Endothelial cell of umbilical vein (primary cell): Measurements from ENCODE around the gene LAMB4. TPM values are rescaled to one million over a fixed set of nuclear protein-coding genes. Genes with fewer than 3 reads are reported as not detected.

Source experiments
- BruUV-seq: library from RNA; stranded (reverse); fragments of 400-500 nt; replicated peaks from 2 replicates; lab custom pipeline; 2021; lab: Mats Ljungman, UMichigan
- CTCF ChIA-PET: fragments of 300-600, 350-600 bp; sonication (Branson Sonifier 250); formaldehyde crosslinking; loops from one replicate; lab custom pipeline; 2021; ENCODE audit warnings: antibody characterized with exemption, inconsistent platforms; lab: Charles Lee
- POLR2A ChIA-PET: fragments of 300-600, 350-600 bp; sonication (Branson Sonifier 250); formaldehyde crosslinking; loops from one replicate; lab custom pipeline; 2021; ENCODE audit warnings: antibody characterized with exemption, inconsistent platforms; lab: Charles Lee
- DNase-seq: peaks from one replicate; pipeline ENCODE4 v3.0.0-alpha.2; 2011; ENCODE audit warnings: low read depth, low spot score
- FAIRE-seq: peaks from 2 replicates; lab custom pipeline; 2011; peaks lifted over from hg19 to GRCh38; lab: Jason Lieb, UNC
- H2AFZ ChIP-seq: 2 replicates; pipeline ENCODE4 v1.6.0; 2012; ENCODE audit warnings: low read depth, low read length, control low read depth, inconsistent platforms
- H3K27ac ChIP-seq: 2 replicates; pipeline ENCODE4 v1.5.1; 2011; ENCODE audit warnings: low read depth, mild to moderate bottlenecking, control low read depth, low read length, moderate library complexity; ENCODE audit not compliant: insufficient read depth
- H3K27me3 ChIP-seq, 2 experiments: 2 replicates each; pipeline versions ENCODE4 v1.6.0 to v1.6.1; 2011; ENCODE audit warnings: low read length in 2 of 2, mixed read lengths in 1 of 2; ENCODE audit not compliant: control insufficient read depth in 2 of 2, insufficient read depth in 2 of 2
- H3K36me3 ChIP-seq, 2 experiments: 2 replicates in 1 of 2; 3 replicates in 1 of 2; pipeline ENCODE4 v1.5.1; 2011; ENCODE audit warnings: low read length in 2 of 2, mild to moderate bottlenecking in 1 of 2, moderate library complexity in 1 of 2; ENCODE audit not compliant: control insufficient read depth in 2 of 2, insufficient read depth in 2 of 2; ENCODE audit errors: extremely low read depth in 1 of 2
- H3K4me1 ChIP-seq: 3 replicates; pipeline ENCODE4 v1.5.1; 2011; ENCODE audit warnings: mild to moderate bottlenecking, low read length; ENCODE audit not compliant: control insufficient read depth, insufficient read depth; ENCODE audit errors: extremely low read depth
- H3K4me2 ChIP-seq: 2 replicates; pipeline ENCODE4 v1.6.1; 2011; ENCODE audit warnings: low read length, control low read depth, mixed read lengths; ENCODE audit not compliant: insufficient read depth
- H3K4me3 ChIP-seq, 3 experiments: fragments of 200-600 bp in 1 of 3; sonication (generic), shearing (Covaris generic) in 1 of 3; replicated peaks in 1 of 3; 2 replicates each; pipeline ENCODE4 v1.5.1; 2011 to 2016; ENCODE audit warnings: control low read depth in 3 of 3, low read length in 3 of 3, mild to moderate bottlenecking in 2 of 3, inconsistent platforms in 1 of 3, low read depth in 1 of 3, moderate library complexity in 1 of 3; ENCODE audit not compliant: insufficient read depth in 1 of 3
- H3K79me2 ChIP-seq: 2 replicates; pipeline ENCODE4 v1.6.0; 2012; ENCODE audit warnings: low read length, inconsistent platforms; ENCODE audit not compliant: control insufficient read depth, insufficient read depth
- H3K9ac ChIP-seq: replicated peaks from 2 replicates; pipeline ENCODE3; 2011; ENCODE audit warnings: low read length, control low read depth; ENCODE audit not compliant: insufficient read depth; ENCODE audit errors: extremely low read depth
- H3K9me1 ChIP-seq: replicated peaks from 3 replicates; pipeline ENCODE4 v1.6.0; 2011; ENCODE audit warnings: mild to moderate bottlenecking, low read length; ENCODE audit not compliant: control insufficient read depth, insufficient read depth; ENCODE audit errors: extremely low read depth
- H3K9me3 ChIP-seq: replicated peaks from 2 replicates; pipeline ENCODE4 v1.5.1; 2012; ENCODE audit warnings: low read length, inconsistent platforms; ENCODE audit not compliant: control insufficient read depth, insufficient read depth
- H4K20me1 ChIP-seq: replicated peaks from 2 replicates; pipeline ENCODE3; 2011; ENCODE audit warnings: mild to moderate bottlenecking, low read length; ENCODE audit not compliant: control insufficient read depth, insufficient read depth; ENCODE audit errors: extremely low read depth
- CTCF ChIP-seq, 2 donors: IDR thresholded peaks; 1 replicate in 1 of 2; 2 replicates in 1 of 2; pipeline ENCODE4 v1.5.1; 2011; ENCODE audit warnings: low read length in 2 of 2, mild to moderate bottlenecking in 2 of 2, moderate library complexity in 2 of 2, control low read depth in 1 of 2, inconsistent platforms in 1 of 2, low read depth in 1 of 2; ENCODE audit not compliant: insufficient read depth in 1 of 2; ENCODE audit errors: extremely low read depth in 1 of 2
- EZH2 ChIP-seq: IDR thresholded peaks from 2 replicates; pipeline ENCODE4 v1.6.1; 2012; ENCODE audit warnings: borderline replicate concordance, low read depth, mild to moderate bottlenecking, moderate library complexity, low read length, inconsistent platforms; ENCODE audit not compliant: severe bottlenecking
- FOS ChIP-seq: IDR thresholded peaks from 2 replicates; pipeline ENCODE4 v1.6.1; 2011; ENCODE audit warnings: mild to moderate bottlenecking, low read length, moderate library complexity, borderline replicate concordance; ENCODE audit not compliant: insufficient read depth
- GATA2 ChIP-seq: IDR thresholded peaks from 2 replicates; pipeline ENCODE4 v1.7.0; 2011; ENCODE audit warnings: low read depth, mild to moderate bottlenecking, moderate library complexity, mixed read lengths, low read length; ENCODE audit not compliant: insufficient read length, insufficient read depth
- JUN ChIP-seq: IDR thresholded peaks from 2 replicates; pipeline ENCODE4 v1.6.1; 2011; ENCODE audit warnings: borderline replicate concordance, low read depth; ENCODE audit not compliant: insufficient read length, insufficient read depth
- MAX ChIP-seq: IDR thresholded peaks from 2 replicates; pipeline ENCODE4 v1.6.1; 2011; ENCODE audit not compliant: insufficient read depth, insufficient read length
- MYC ChIP-seq: IDR thresholded peaks from one replicate; pipeline ENCODE4 v1.6.1; 2011; ENCODE audit warnings: mild to moderate bottlenecking, low read depth, low read length
- POLR2A ChIP-seq: IDR thresholded peaks from 2 replicates; pipeline ENCODE4 v1.6.1; 2012; ENCODE audit warnings: low read depth, mild to moderate bottlenecking, control low read depth, low read length
- POLR2AphosphoS5 ChIP-seq: IDR thresholded peaks from 2 replicates; pipeline ENCODE4 v1.6.1; 2012; ENCODE audit warnings: low read depth, mild to moderate bottlenecking, control low read depth, low read length, moderate library complexity; ENCODE audit not compliant: insufficient read depth
- dilution Hi-C: fragments of 300-500 bp; cut with MboI; formaldehyde crosslinking; loops from one replicate; pipeline ENCODE4 v1.15.0; 2019; ENCODE audit warnings: low sequenced_read_pairs; ENCODE audit not compliant: extremely low pct_ligation_motif_present
- intact Hi-C: fragments of 100-400 bp; cut with micrococcal nuclease; formaldehyde crosslinking; loops from one replicate; pipeline ENCODE4 v1.10.0; 2022
- polyA plus RNA-seq, 4 experiments: library from polyadenylated mRNA; depleted of rRNA in 3 of 4; stranded (reverse) in 3 of 4; unstranded in 1 of 4; fragments of >200 nt; gene quantifications; 2 replicates each; pipeline versions ENCODE4 v1.2.1 to v1.2.3, GENCODE V29; 2011 to 2012; ENCODE audit warnings: missing spikeins in 1 of 4
- total RNA-seq: library from RNA; stranded (reverse); gene quantifications from 2 replicates; pipeline ENCODE4 v1.2.3, GENCODE V29; 2021

The LAMB4 gene
- total and polyA plus RNA-seq, 2 donors (not counting 3 experiments of a cell fraction or from before 2014, with no cell fraction given) = 0.15 to 0.20 TPM

DNA sequence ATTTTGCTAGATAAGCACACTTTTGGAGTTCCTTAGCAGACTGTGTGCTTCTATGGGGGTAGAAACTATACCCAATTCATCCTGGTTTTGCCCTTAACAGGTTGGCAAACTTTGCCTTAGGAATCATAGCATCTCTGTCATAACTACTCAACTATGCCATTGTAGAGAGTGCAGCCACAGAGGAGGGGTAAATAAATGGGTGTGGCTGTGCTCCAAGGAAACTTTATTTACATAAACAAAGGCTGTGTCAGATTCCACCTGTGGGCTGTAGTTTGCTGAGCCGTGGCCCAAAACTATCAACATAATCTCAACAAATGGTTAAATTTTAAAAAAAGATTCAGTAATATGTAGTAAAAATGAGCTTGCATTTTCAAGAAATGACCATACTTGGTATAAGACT lies 75.6 kb downstream of the LAMB4 start:
- H3K27me3 ChIP-seq = no peaks in the 10 kb centered on the region
- FAIRE-seq (no peak), DNase-seq (no peak)
- no peaks in the 10 kb centered on the region for H3K9me1 ChIP-seq
- no peak overlapping the region for H3K4me3 ChIP-seq
- ChIA-PET CTCF (interaction anchor here (0.7 kb wide), 1 partner anchor 21 kb away, joined by 4 read pairs; no protein-coding TSS in a partner anchor), POLR2A (no interaction called here)
- H4K20me1 ChIP-seq = no peaks in the 10 kb centered on the region
- H3K4me2 ChIP-seq = no peak overlapping the region
- BruUV-seq = no TSS peak
- TF ChIP-seq JUN = no peak
- H3K4me1 ChIP-seq = no peaks in the 10 kb centered on the region
- H3K9me3 ChIP-seq = no peaks in the 10 kb centered on the region
- no peaks in the 10 kb centered on the region for H3K36me3 ChIP-seq
- H3K27ac ChIP-seq = no peak overlapping the region
- H2AFZ ChIP-seq = no peak overlapping the region
- dilution Hi-C loops (no loop called here), intact Hi-C loops (no loop called here)
- no peak overlapping the region for H3K9ac ChIP-seq
- no peaks in the 10 kb centered on the region for H3K79me2 ChIP-seq

DNA sequence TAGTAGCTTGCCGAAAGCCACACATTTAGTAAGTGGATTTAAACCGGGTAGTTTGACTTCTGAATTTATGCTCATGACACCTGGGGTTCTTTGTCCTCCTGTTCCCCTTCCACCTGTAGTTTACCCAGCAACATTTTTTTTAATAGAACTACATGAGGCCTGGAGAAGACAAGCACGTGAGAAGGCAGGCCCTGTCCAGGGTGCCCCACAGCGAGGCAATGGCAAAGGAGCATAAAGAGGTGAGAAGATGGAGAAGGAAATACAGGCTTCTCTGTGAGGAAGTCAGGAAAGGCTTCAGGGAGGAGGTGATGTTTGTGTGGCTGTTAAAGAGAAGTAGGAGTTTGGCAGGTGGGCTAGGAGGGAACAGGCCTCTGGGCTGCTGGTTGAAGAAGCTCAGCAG lies 76.9 kb downstream of the LAMB4 start:
- FAIRE-seq (no peak), DNase-seq (no peak)
- intact Hi-C loops = no loop called here
- no peak for TF ChIP-seq CTCF (IDR thresholded peaks at IDR 0.05; ENCODE audit: extremely low read depth in 1 of 2, insufficient read depth in 1 of 2, low read depth in 1 of 2, low read length in 2 of 2)
- TF ChIP-seq FOS = no peak
- no peak for TF ChIP-seq JUN
- no peak for TF ChIP-seq POLR2AphosphoS5
- TF ChIP-seq EZH2 = no peak
- no peak for TF ChIP-seq POLR2A
- no peak for TF ChIP-seq GATA2
- TF ChIP-seq MYC = no peak
- no peak for TF ChIP-seq MAX
- Histone ChIP-seq H3K9me3 (no peaks in the 10 kb centered on the region), H3K27ac (no peak overlapping the region), H4K20me1 (no peaks in the 10 kb centered on the region), H3K4me1 (no peaks in the 10 kb centered on the region), H3K9ac (no peak overlapping the region), H2AFZ (no peak overlapping the region), H3K27me3 (no peaks in the 10 kb centered on the region), H3K36me3 (no peaks in the 10 kb centered on the region), H3K4me2 (no peak overlapping the region), H3K9me1 (no peaks in the 10 kb centered on the region), H3K4me3 (no peak overlapping the region), H3K79me2 (no peaks in the 10 kb centered on the region)
- BruUV-seq = no TSS peak
- dilution Hi-C loops = no loop called here
- ChIA-PET POLR2A (interaction anchor here (0.5 kb wide), 1 partner anchor 12 kb away, joined by 3 read pairs; no protein-coding TSS in a partner anchor), CTCF (interaction anchor here (1.0 kb wide), 1 partner anchor 11 kb away, joined by 3 read pairs; no protein-coding TSS in a partner anchor)
